Muscle of leg (tissue), 11 donors: ENCODE data around the gene PFKFB3. TPM values are rescaled to one million over a fixed set of nuclear protein-coding genes. Genes with fewer than 3 reads are reported as not detected.
A peak's percentile ranks its signal among the peaks of the same experiment; 100 is the strongest.
"Not testable (repeated sequence)": the region's sequence is repeated elsewhere in the genome, so short reads cannot be mapped to it uniquely, and the experiment has no call there.

Experiments used
- DNase-seq: peaks from one replicate; pipeline ENCODE4 v3.0.0; 2013
- H3K27ac ChIP-seq: one replicate; pipeline ENCODE4 v1.5.1; 2013; ENCODE audit warnings: mild to moderate bottlenecking, low read length, control low read depth
- H3K27me3 ChIP-seq: one replicate; pipeline ENCODE4 v1.6.1; 2013; ENCODE audit warnings: low read length; ENCODE audit not compliant: control insufficient read depth, insufficient read depth
- H3K36me3 ChIP-seq: one replicate; pipeline ENCODE4 v1.6.1; 2013; ENCODE audit warnings: low read length; ENCODE audit not compliant: control insufficient read depth, insufficient read depth
- H3K4me1 ChIP-seq: one replicate; pipeline ENCODE4 v1.6.1; 2013; ENCODE audit warnings: low read length; ENCODE audit not compliant: control insufficient read depth, insufficient read depth
- H3K4me3 ChIP-seq: one replicate; pipeline ENCODE4 v1.5.1; 2013; ENCODE audit warnings: low read length, control low read depth
- H3K9me3 ChIP-seq: replicated peaks from 2 replicates; pipeline ENCODE4 v1.6.1; 2013; ENCODE audit warnings: low read depth, low read length; ENCODE audit not compliant: control insufficient read depth
- WGBS: methylation state at CpG from one replicate; pipeline ENCODE4 v1.1.5; 2013; ENCODE audit warnings: missing lambda C conversion rate; ENCODE audit not compliant: insufficient coverage; 5-methylcytosine and 5-hydroxymethylcytosine counted together
- polyA plus RNA-seq, 8 donors: library from polyadenylated mRNA; unstranded; fragments of 120-200 nt; gene quantifications; one replicate each; pipeline versions ENCODE4 v1.2.1 to v1.2.3, GENCODE V29; 2013; ENCODE audit warnings: inconsistent platforms in 1 of 8, low replicate concordance in 1 of 8; ENCODE audit not compliant: insufficient read length in 8 of 8, insufficient read depth in 1 of 8
- total RNA-seq: library from RNA; stranded (reverse); fragments of 120-200 nt; gene quantifications from one replicate; pipeline ENCODE4 v1.2.4, GENCODE V29; 2013

Gene PFKFB3
- total and polyA plus RNA-seq, 9 donors = 10.5 to 16.5 (median 12.7) TPM

DNA sequence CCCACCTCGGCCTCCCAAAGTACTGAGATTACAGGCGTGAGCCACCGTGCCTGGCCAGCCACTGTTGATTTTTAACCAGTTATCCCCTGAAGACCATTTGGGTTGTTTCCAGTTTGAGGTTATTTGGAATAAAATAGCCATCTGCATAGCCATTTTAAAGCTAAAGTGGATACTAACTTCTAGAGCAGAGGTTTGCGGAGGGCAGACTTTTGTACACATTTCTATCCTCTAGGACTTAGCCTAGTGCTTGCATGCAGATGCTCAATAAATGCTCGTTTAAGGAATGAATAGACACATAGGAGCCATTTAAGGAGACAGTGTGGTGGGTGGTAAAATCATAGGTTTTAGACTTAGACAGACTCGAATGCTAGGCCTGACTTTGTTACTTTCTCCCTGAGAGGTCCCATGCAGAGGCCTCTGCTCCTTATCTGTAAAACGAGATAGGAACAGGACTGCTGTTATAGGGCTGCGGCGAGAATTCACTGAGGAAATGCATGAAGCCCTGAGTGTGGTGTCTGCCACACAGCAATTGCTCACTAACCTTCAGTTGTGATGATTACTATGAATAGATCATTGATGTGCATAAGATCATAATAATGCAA lies 75.9 kb downstream of the PFKFB3 start:
- 86% methylated on average over 4 of the region's 9 CpGs for WGBS
- H3K9me3 ChIP-seq = no peaks in the 10 kb centered on the region
- peaks cover 6% of the 10 kb centered on the region for H3K4me1 ChIP-seq
- no peaks in the 10 kb centered on the region for H3K36me3 ChIP-seq
- H3K27me3 ChIP-seq = no peaks in the 10 kb centered on the region
- DNase-seq = no peak
- no peak overlapping the region for H3K27ac ChIP-seq
- no peak overlapping the region for H3K4me3 ChIP-seq

DNA sequence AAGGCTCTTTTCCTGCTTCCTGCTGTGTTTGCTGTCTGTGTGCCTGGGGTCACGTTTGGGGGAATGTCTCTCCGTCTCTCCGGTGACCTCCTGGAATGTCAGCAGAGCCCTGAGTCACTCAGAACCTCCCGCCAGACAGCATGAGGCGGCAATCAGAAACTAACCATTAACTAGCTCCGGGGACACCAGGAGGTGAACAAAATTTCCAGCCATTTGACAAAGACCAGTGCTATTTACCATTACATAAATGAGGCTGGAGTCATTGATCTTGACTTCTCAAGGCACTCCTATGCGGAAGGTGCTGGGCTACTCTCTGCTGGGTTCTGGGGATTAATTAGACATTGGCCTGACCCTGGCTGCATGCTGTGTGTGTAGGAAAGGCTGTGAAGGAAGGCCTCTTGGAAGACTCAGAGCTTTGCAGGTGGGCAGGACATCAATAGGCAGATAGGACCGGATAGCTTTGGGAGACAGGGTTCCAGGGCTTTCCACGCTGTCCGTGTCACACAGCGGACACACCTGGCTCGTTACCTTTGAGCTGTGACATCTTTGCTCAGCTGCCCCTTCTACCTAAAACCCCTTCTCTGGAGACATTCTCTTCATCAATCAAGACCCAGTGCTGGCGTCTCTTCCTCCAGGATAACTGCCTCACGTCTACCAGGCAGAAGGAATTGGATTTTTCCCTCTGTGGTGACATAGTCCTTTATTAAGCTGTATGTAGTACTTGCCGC lies 77.0 kb downstream of the PFKFB3 start:
- Histone ChIP-seq H3K9me3 (no peaks in the 10 kb centered on the region), H3K36me3 (no peaks in the 10 kb centered on the region), H3K27ac (no peak overlapping the region), H3K4me3 (no peak overlapping the region), H3K4me1 (peaks cover 6% of the 10 kb centered on the region), H3K27me3 (no peaks in the 10 kb centered on the region)
- 85% methylated on average over 6 of the region's 15 CpGs for WGBS
- DNase-seq = no peak

DNA sequence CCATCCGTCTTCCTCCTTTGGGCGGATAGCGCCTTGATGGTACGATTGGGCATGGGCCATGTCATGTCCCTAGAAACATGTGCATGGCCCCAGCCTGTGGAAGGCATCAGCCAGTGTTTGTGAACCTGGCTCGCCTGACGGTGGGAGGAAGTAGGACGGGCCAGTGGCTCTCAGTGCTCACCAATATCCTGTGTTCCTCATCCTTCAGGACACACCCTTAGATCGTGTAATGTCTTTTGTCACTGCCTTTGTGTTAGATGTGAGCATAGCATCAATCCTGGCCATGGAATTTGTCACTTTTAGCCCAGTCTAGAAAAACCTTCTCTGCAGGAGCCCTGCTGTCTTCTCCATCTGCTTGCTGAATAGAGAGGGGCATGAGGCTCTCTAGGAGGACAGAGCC lies 77.6 kb downstream of the PFKFB3 start:
- Histone ChIP-seq H3K27me3 (no peaks in the 10 kb centered on the region), H3K27ac (no peak overlapping the region), H3K4me3 (no peak overlapping the region), H3K4me1 (peaks cover 2% of the 10 kb centered on the region), H3K9me3 (no peaks in the 10 kb centered on the region), H3K36me3 (no peaks in the 10 kb centered on the region)
- 0% methylated on average over 1 of the region's 8 CpGs for WGBS
- no peak for DNase-seq

DNA sequence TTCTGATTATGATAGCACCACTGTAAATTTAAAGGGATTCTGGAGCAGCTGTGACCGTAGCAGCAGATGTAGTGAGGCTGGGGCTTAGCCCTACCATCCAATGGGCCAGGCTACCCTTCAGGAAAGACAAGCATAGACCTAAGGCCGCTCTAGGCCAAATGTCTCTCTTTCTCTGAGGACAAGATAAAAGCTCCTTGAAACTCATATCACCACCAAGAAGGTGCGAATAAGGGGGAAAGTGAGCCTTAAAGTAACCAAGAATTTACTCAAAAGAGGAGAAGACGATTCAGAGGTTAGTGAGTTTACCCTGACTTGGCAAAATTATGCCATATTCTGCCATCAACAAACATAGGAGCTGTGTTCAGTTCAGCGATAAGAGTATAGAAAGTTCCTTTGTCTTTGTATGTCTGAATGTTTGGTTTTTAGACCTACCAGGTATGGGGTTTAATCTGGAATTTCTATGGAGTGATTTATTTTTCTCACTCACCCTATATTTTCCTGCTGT lies 79.8 kb downstream of the PFKFB3 start:
- Histone ChIP-seq H3K27me3 (no peaks in the 10 kb centered on the region), H3K9me3 (no peaks in the 10 kb centered on the region), H3K27ac (no peak overlapping the region), H3K4me3 (no peak overlapping the region), H3K36me3 (no peaks in the 10 kb centered on the region), H3K4me1 (no peaks in the 10 kb centered on the region)
- DNase-seq = no peak
- no CpG with 5 or more reads among the region's 5 CpGs for WGBS

DNA sequence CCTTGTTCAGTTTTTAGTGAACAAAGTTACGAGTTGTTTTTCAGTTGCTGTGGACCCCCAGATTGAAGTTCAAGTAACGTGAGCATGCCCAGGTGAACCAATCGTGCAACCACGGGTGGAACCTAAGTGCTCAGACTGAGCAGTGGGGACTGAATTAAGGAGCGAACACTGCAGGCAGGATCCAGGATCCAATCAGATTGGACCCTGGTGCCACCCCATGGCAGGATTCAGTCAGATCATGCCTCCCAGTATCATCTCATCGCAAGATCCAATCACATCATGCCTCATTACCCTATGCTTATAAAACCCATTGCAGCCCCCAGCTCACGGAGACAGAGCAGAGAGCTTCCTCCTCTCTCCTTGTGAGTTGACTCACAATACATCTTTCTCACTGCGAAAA lies 80.9 kb downstream of the PFKFB3 start:
- 89% methylated on average over 6 of the region's 8 CpGs for WGBS
- no peaks in the 10 kb centered on the region for H3K36me3 ChIP-seq
- H3K27me3 ChIP-seq = no peaks in the 10 kb centered on the region
- no peaks in the 10 kb centered on the region for H3K4me1 ChIP-seq
- no peaks in the 10 kb centered on the region for H3K9me3 ChIP-seq
- H3K4me3 ChIP-seq = no peak overlapping the region
- H3K27ac ChIP-seq = no peak overlapping the region
- DNase-seq = no peak

DNA sequence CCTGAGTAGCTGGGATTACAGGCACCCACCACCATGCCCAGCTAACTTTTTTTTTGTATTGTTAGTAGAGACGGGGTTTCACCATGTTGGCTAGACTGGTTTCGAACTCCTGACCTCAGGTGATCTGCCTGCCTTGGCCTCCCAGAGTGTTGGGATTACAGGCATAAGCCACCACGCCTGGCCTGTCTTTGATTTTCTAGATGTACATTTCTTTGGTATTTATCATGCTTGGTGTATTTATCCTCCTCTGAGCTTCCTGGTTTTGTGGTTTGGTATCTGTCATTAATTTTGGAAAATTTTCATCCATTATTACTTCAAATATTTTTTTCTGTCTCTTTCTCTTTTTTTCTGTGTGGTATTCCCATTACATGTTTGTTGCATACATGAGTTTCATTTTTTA lies 87.9 kb downstream of the PFKFB3 start:
- 67% methylated on average over 1 of the region's 3 CpGs for WGBS
- not testable (repeated sequence) for H3K27ac ChIP-seq, DNase-seq, H3K27me3 ChIP-seq, H3K4me1 ChIP-seq, H3K4me3 ChIP-seq, H3K9me3 ChIP-seq, H3K36me3 ChIP-seq

DNA sequence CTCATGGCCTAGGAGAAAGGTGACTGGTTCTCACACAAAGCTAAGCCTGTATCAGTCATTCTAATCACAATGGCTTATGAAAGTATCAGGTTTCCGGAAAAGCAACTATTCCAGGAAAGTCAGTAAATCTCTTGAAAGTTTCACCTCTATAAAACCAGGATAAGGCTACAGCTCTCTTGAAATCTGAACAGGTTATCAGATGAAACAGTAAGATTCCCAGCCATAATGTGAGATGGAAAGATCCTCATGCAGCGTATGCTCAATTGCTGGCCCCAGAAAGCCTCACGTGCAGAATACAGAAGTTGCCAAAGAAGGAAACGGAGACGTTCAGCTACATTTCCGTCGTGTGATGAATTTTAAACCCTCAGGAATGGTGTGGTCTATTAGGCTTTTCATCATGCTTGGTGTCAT lies 90.0 kb downstream of the PFKFB3 start:
- Histone ChIP-seq H3K9me3 (no peaks in the 10 kb centered on the region), H3K27me3 (no peaks in the 10 kb centered on the region), H3K27ac (no peak overlapping the region), H3K36me3 (no peaks in the 10 kb centered on the region), H3K4me3 (no peak overlapping the region), H3K4me1 (peaks cover 6% of the 10 kb centered on the region)
- WGBS = 0% methylated on average over 2 of the region's 7 CpGs
- peak; percentile 51 for DNase-seq

DNA sequence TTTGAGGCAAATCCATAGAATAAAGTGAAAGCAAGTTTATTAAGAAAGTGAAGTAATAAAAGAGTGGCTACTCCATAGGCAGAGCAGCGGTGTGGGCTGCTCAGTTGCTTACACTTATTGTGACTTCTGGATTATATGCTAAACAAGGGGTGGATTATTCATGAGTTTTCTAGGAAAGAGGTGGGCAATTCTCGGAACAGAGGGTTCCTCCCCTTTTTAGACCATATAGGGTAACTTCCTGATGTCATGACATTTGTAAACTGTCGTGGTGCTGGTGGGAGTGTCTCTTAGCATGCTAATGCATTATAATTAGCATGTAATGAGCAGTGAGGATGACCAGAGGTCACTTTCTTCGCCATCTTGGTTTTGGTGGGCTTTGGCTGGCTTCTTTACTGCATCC lies 93.7 kb downstream of the PFKFB3 start:
- 100% methylated on average over 2 of the region's 4 CpGs for WGBS
- H3K27ac ChIP-seq = not testable (repeated sequence)

DNA sequence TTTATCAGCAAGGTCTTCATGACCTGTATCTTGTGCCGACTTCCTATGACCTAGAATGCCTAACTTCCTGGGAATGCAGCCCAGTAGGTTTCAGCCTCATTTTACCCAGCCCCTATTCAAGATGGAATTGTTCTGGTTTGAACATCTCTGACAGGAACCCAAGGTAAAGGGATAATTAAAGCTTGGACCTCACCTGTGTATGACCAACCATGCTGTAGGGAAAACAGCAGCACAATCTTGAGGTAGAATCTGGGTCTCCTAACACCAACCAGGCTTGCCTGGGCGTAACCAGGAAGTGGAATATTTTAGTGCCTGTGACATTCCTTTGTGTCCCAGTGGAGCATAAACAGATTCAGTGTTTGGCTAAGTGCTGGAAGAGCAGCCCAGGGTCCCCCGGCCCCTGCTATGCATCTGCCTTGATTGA lies 94.1 kb downstream of the PFKFB3 start:
- Histone ChIP-seq H3K4me1 (peaks cover 12% of the 10 kb centered on the region), H3K4me3 (no peak overlapping the region), H3K27ac (no peak overlapping the region), H3K27me3 (no peaks in the 10 kb centered on the region), H3K36me3 (no peaks in the 10 kb centered on the region), H3K9me3 (no peaks in the 10 kb centered on the region)
- no peak for DNase-seq
- 62% methylated on average over 3 of the region's 3 CpGs for WGBS

More for the DNA sequence above, 93.7 kb downstream of the PFKFB3 start:
- H3K9me3 ChIP-seq, H3K4me3 ChIP-seq, DNase-seq, H3K36me3 ChIP-seq, H3K27me3 ChIP-seq: not testable (repeated sequence)
- peaks cover 12% of the 10 kb centered on the region for H3K4me1 ChIP-seq

DNA sequence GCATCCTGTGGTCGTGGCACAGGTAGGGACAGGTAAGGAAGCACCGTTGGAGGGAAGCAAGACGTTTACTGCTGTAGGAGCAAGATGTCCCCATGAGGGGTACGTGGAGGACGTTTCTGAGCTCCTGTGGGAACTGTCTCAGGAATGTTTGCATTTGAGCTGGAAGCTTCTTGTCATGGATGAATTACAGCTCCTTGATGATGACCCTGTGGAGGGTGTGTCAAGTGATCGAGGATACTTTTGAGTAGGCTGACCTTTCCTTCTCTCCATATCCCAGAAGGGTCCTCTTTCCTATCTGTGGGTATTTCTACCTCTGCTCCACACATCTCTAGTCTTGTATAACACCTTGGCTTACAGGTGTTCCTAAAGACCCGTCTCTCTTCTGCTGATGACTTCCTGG lies 94.8 kb downstream of the PFKFB3 start:
- Histone ChIP-seq H3K4me1 (peaks cover 12% of the 10 kb centered on the region), H3K27ac (no peak overlapping the region), H3K36me3 (no peaks in the 10 kb centered on the region), H3K27me3 (no peaks in the 10 kb centered on the region), H3K9me3 (no peaks in the 10 kb centered on the region), H3K4me3 (no peak overlapping the region)
- WGBS = 50% methylated on average over 2 of the region's 7 CpGs
- no peak for DNase-seq
